Stimulated activated CD8-positive, alpha-beta memory T cell treated with anti-CD3 and anti-CD28 coated beads, Interleukin-7, amount 100 ng/mL, for 24 hours (primary cell): ENCODE measurements around the gene FOCAD.
A peak's percentile ranks its signal among the peaks of the same experiment; 100 is the strongest.

Source experiments
- DNase-seq: peaks from one replicate; pipeline ENCODE4 v3.0.0-alpha.2; 2020; ENCODE audit warnings: low read depth

The FOCAD gene

GRCh38 chr9:20880271-20880670 is 196.2 kb downstream of the FOCAD start:
- no peak for DNase-seq

- DNase-seq, result no peak
These were observed 196.6 kb downstream of the FOCAD start for GRCh38 chr9:20880675-20881074.

- DNase-seq, result peak; percentile 44
These were observed 201.0 kb downstream of the FOCAD start for GRCh38 chr9:20884985-20885593.

GRCh38 chr9:20898885-20899554 is 215.0 kb downstream of the FOCAD start:
- no peak for DNase-seq

- no peak for DNase-seq
These were observed 219.2 kb downstream of the FOCAD start for GRCh38 chr9:20903212-20903611.

GRCh38 chr9:20904995-20905394 is 220.9 kb downstream of the FOCAD start:
- no peak for DNase-seq

GRCh38 chr9:20906326-20906725 is 222.3 kb downstream of the FOCAD start:
- DNase-seq, result no peak

GRCh38 chr9:20908461-20908860 is 224.4 kb downstream of the FOCAD start:
- no peak for DNase-seq

GRCh38 chr9:20914556-20914955 is 230.5 kb downstream of the FOCAD start:
- no peak for DNase-seq

- no peak for DNase-seq
These were observed 237.3 kb downstream of the FOCAD start for GRCh38 chr9:20921362-20921761.

GRCh38 chr9:20925256-20926045 is 241.4 kb downstream of the FOCAD start:
- no peak for DNase-seq

GRCh38 chr9:20929276-20929675 is 245.2 kb downstream of the FOCAD start:
- no peak for DNase-seq

- no peak for DNase-seq
These were observed 246.8 kb downstream of the FOCAD start for GRCh38 chr9:20930836-20931235.

GRCh38 chr9:20940447-20941173 is 256.6 kb downstream of the FOCAD start:
- DNase-seq, result no peak

- peak; percentile 3 for DNase-seq
These were observed 257.2 kb downstream of the FOCAD start for GRCh38 chr9:20941174-20941690.

- no peak for DNase-seq
These were observed 260.4 kb downstream of the FOCAD start for GRCh38 chr9:20944507-20944906.

GRCh38 chr9:20945269-20945668 is 261.2 kb downstream of the FOCAD start:
- DNase-seq, result no peak

- no peak for DNase-seq
These were observed 261.8 kb downstream of the FOCAD start for GRCh38 chr9:20945856-20946255.

GRCh38 chr9:20948703-20949102 is 264.6 kb downstream of the FOCAD start:
- DNase-seq, result no peak

- DNase-seq, result no peak
These were observed 266.6 kb downstream of the FOCAD start for GRCh38 chr9:20950707-20951106.

- no peak for DNase-seq
These were observed 278.6 kb downstream of the FOCAD start for GRCh38 chr9:20962536-20963225.

- DNase-seq, result no peak
These were observed 288.6 kb downstream of the FOCAD start for GRCh38 chr9:20972684-20973083.
